Stimulated activated CD8-positive, alpha-beta memory T cell treated with anti-CD3 and anti-CD28 coated beads, Interleukin-15, amount 100 ng/mL, for 24 hours (primary cell): ENCODE data around the gene MTUS2.

Source experiments
- DNase-seq: peaks from one replicate; pipeline ENCODE4 v3.0.0-alpha.2; 2020; ENCODE audit warnings: low read depth

MTUS2 gene

GRCh38 chr13:29108068-29108786, 288.1 kb downstream of the MTUS2 start:
- no peak for DNase-seq

- no peak for DNase-seq
Measured at GRCh38 chr13:29109987-29110386, 289.8 kb downstream of the MTUS2 start.

GRCh38 chr13:29111446-29111845, 291.3 kb downstream of the MTUS2 start:
- DNase-seq = no peak

- DNase-seq = no peak
Measured at GRCh38 chr13:29115842-29116241, 295.7 kb downstream of the MTUS2 start.

GRCh38 chr13:29117663-29118062, 297.5 kb downstream of the MTUS2 start:
- DNase-seq = no peak

GRCh38 chr13:29118471-29118870, 298.3 kb downstream of the MTUS2 start:
- no peak for DNase-seq

GRCh38 chr13:29125191-29125933, 305.2 kb downstream of the MTUS2 start:
- DNase-seq = no peak

- DNase-seq = no peak
Measured at GRCh38 chr13:29125934-29126424, 305.8 kb downstream of the MTUS2 start.

- no peak for DNase-seq
Measured at GRCh38 chr13:29129616-29130015, 309.5 kb downstream of the MTUS2 start.

GRCh38 chr13:29131159-29131558, 311.0 kb downstream of the MTUS2 start:
- DNase-seq = no peak

- no peak for DNase-seq
Measured at GRCh38 chr13:29131881-29132668, 311.9 kb downstream of the MTUS2 start.

- no peak for DNase-seq
Measured at GRCh38 chr13:29136341-29136740, 316.2 kb downstream of the MTUS2 start.

- no peak for DNase-seq
Measured at GRCh38 chr13:29137016-29137415, 316.9 kb downstream of the MTUS2 start.

- no peak for DNase-seq
Measured at GRCh38 chr13:29137995-29138394, 317.9 kb downstream of the MTUS2 start.

- no peak for DNase-seq
Measured at GRCh38 chr13:29140277-29140676, 320.1 kb downstream of the MTUS2 start.

- DNase-seq = no peak
Measured at GRCh38 chr13:29143847-29144246, 323.7 kb downstream of the MTUS2 start.

GRCh38 chr13:29154390-29154789, 334.3 kb downstream of the MTUS2 start:
- no peak for DNase-seq

GRCh38 chr13:29156136-29156535, 336.0 kb downstream of the MTUS2 start:
- DNase-seq = no peak

GRCh38 chr13:29159871-29160270, 339.7 kb downstream of the MTUS2 start:
- no peak for DNase-seq

GRCh38 chr13:29160862-29161261, 340.7 kb downstream of the MTUS2 start:
- DNase-seq = no peak

GRCh38 chr13:29161676-29162075, 341.5 kb downstream of the MTUS2 start:
- DNase-seq = no peak

GRCh38 chr13:29162638-29163235, 342.6 kb downstream of the MTUS2 start:
- DNase-seq = no peak
